ENCODE results near the gene PTPRA. TPM values are rescaled to one million over a fixed set of nuclear protein-coding genes. Genes with fewer than 3 reads are reported as not detected.

PTPRA gene
- total RNA-seq, 4 donors from 2014 or later, result 54.1 to 85.4 (median 67.0) TPM

DNA sequence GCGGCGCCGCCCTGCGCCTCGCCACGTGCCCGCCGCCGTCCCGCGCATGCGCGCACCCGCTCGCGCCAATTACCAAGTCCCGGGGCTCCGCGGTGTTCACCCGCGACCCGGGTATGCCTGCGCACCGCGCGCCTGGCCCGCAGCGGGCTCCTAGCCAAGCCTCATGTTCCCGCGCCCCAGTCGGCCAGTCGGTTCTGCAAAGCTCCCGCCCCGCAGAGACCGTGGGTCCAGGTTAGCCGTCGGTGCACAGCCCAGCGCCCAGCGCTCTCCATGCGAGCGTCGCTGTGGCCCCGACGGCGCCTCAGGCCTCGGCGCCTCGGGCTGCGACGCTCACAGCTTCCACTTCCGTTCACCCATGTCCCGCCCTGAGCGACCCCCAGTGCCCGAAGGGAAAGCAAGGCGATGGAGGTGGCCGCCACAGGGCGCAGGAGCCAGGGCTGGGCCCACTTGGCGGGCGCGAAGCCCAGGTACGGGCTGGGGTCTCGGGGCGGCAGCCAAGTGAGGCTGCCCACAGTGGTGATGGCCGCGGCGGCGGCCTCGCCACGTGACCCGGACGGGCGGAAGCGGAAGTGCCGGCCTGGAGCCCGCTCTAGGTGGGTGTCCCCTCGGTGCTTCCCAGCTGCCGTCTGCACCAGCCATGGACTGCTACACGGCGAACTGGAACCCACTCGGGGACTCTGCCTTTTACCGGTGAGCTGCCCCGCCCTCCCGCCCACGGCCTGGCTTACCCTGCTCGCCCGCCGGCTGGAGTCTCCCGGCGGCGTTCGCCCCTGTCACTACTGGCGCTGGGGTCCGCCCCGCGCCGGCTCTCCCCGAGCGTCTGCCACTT is 32.9 kb upstream of the PTPRA start, which contains the start of the genes PCED1A and VPS16:
PCED1A (minus strand) TSS at position 518 of the 829 bp plus-strand sequence. CDS start 743 bp downstream, outside the sequence.
VPS16 (plus strand) TSS at position 608 of the 829 bp plus-strand sequence; CDS start at position 638, 30 bp downstream.
- WGBS, 2 donors (ENCODE audit: low coverage in 1 of 2), result no CpG with 5 or more reads among the region's 98 CpGs
- H3K36me3 ChIP-seq, result peaks cover 0 to 37% of the 10 kb centered on the region in 2 donors
- peak; percentile 96 for ATAC-seq
- peaks cover 0 to 28% (median 3%) of the 10 kb centered on the region in 3 donors for H3K4me1 ChIP-seq
- peak within 1 kb of the TSS; percentile 83 to 88 for H3K4me3 ChIP-seq
- H3K27ac ChIP-seq, result peak within 1 kb of the TSS; percentile 83 to 92 (median 90)
- peak in 1 of 4 experiments; percentile 25 for TF ChIP-seq CTCF (IDR thresholded peaks at IDR 0.05)
- TF ChIP-seq POLR2AphosphoS5 (IDR thresholded peaks at IDR 0.05), result peak; percentile 81
- TF ChIP-seq POLR2A (IDR thresholded peaks at IDR 0.05), result peak; percentile 57 to 61
- no peak for TF ChIP-seq EP300 (IDR thresholded peaks at IDR 0.05)
- H3K9me3 ChIP-seq, result no peaks in the 10 kb centered on the region
- no peaks in the 10 kb centered on the region for H3K27me3 ChIP-seq

- Histone ChIP-seq H3K27ac (peak overlapping the region; percentile 83 to 92 (median 90)), H3K36me3 (peaks cover 0 to 30% of the 10 kb centered on the region in 2 donors), H3K9me3 (no peaks in the 10 kb centered on the region), H3K27me3 (no peaks in the 10 kb centered on the region), H3K4me3 (peak overlapping the region; percentile 83 to 88), H3K4me1 (peaks cover 0 to 28% (median 3%) of the 10 kb centered on the region in 3 donors)
- no peak for TF ChIP-seq EP300 (IDR thresholded peaks at IDR 0.05)
- TF ChIP-seq POLR2A (IDR thresholded peaks at IDR 0.05), result no peak
- TF ChIP-seq CTCF (IDR thresholded peaks at IDR 0.05), result peak in 1 of 4 experiments; percentile 5
- no peak for TF ChIP-seq POLR2AphosphoS5 (IDR thresholded peaks at IDR 0.05)
- peak; percentile 72 for ATAC-seq
- 1 to 6% methylated on average over 10 to 17 of the region's 33 CpGs for WGBS, 2 donors (ENCODE audit: low coverage in 1 of 2)
These were observed 32.2 kb upstream of the PTPRA start for GRCh38 chr20:2840967-2841531.

DNA sequence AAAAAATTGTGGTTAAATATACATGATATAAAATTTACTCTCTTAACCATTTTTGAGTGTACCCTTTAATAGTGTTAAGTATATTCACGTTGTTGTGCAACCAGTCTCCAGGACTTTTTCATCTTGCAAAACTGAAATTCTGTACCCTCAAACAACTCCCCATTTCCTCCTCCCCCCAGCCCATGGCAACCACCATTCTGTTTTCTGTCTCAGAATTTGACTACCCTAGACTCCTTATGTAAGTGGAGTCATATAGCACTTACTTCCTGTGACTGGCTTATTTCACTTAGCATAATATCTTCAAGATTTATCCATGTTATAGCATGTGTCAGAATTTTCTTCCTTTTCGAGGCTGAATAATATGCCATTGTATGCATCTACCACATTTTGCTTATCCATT is 27.7 kb upstream of the PTPRA start:
- Histone ChIP-seq H3K4me3 (no peak overlapping the region), H3K36me3 (peaks cover 0 to 19% of the 10 kb centered on the region in 2 donors), H3K4me1 (peaks cover 0 to 12% (median 0%) of the 10 kb centered on the region in 3 donors), H3K27me3 (no peaks in the 10 kb centered on the region), H3K9me3 (no peaks in the 10 kb centered on the region), H3K27ac (no peak overlapping the region)
- no peak for ATAC-seq
- TF ChIP-seq POLR2AphosphoS5 (IDR thresholded peaks at IDR 0.05), result no peak
- no peak for TF ChIP-seq CTCF (IDR thresholded peaks at IDR 0.05)
- no peak for TF ChIP-seq EP300 (IDR thresholded peaks at IDR 0.05)
- no peak for TF ChIP-seq POLR2A (IDR thresholded peaks at IDR 0.05)
- WGBS, 2 donors (ENCODE audit: low coverage in 1 of 2), result 67 to 86% methylated on average over 1 to 2 of the region's 2 CpGs

DNA sequence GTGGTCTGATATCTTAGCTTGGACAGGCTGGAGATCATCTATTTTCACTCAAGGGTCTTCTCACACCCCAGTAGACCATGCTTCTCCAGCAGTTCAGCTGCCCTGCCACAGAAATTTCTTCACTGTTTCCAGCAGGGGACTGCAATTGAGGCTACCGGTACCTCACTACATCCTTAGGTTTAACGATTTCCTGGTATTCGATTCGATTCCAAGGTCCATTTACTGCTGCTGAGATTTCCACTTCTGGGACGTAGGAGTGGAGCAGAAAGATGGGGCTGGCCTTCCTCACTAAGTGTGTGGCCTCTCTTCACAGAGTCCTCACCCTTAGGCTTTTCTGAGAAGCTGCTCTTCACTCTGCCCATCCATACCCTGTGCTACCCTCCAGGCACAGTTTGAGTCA is 26.6 kb upstream of the PTPRA start:
- Histone ChIP-seq H3K27ac (no peak overlapping the region), H3K27me3 (no peaks in the 10 kb centered on the region), H3K9me3 (no peaks in the 10 kb centered on the region), H3K4me3 (no peak overlapping the region), H3K36me3 (peaks cover 0 to 19% of the 10 kb centered on the region in 2 donors), H3K4me1 (peaks cover 0 to 6% (median 0%) of the 10 kb centered on the region in 3 donors)
- no peak for ATAC-seq
- WGBS, 2 donors (ENCODE audit: low coverage in 1 of 2), result 64 to 80% methylated on average over 1 to 5 of the region's 5 CpGs
- no peak for TF ChIP-seq POLR2A (IDR thresholded peaks at IDR 0.05)
- TF ChIP-seq POLR2AphosphoS5 (IDR thresholded peaks at IDR 0.05), result no peak
- TF ChIP-seq CTCF (IDR thresholded peaks at IDR 0.05), result no peak
- no peak for TF ChIP-seq EP300 (IDR thresholded peaks at IDR 0.05)
